ENCODE results near the gene GNAI3. TPM values are rescaled to one million over a fixed set of nuclear protein-coding genes. Genes with fewer than 3 reads are reported as not detected.

GNAI3 gene
- total and polyA plus RNA-seq, 10 of the 15 experiments (the other 5 are each of a cell fraction or from before 2014, with no cell fraction given) = 5.9 to 13.8 (median 8.0) TPM

- 1% methylated on average over 11 of the region's 13 CpGs for WGBS (ENCODE audit: insufficient coverage, insufficient replicate concordance, low lambda C conversion rate, missing lambda C conversion rate)
- in situ Hi-C loops (cut with MboI) = no loop called here
These were observed 86.6 kb downstream of the GNAI3 start for GRCh38 chr1:109634771-109635750.

DNA sequence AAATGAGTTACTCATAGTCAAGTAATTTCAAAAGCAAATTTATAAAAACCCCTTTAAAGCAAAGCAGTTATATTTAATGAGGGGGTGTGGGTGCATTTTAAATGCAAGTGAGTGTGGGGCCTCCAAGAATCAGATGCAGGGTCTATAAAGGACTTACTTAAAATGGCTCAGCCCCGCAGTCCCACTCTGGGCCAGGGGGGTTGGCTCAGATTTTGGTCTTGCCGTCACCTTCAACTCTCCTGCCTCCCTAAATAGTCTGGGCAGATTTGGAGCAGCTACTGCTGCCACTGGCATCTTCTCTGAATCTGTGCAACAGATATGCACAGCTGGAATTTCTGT lies 87.4 kb downstream of the GNAI3 start:
- Histone ChIP-seq H3K79me2 (ENCODE audit: control insufficient read depth, insufficient read depth, low read length) (no peaks in the 10 kb centered on the region), H3K27ac (ENCODE audit: control insufficient read depth, insufficient read depth) (no peak overlapping the region), H3K4me2 (ENCODE audit: control insufficient read depth, insufficient read depth) (no peak overlapping the region), H3K4me1 (ENCODE audit: control insufficient read depth, insufficient read depth, low read length) (peaks cover 14% of the 10 kb centered on the region), H3K27me3 (replicated peaks in 1 of 2; ENCODE audit: control insufficient read depth in 2 of 2, insufficient read depth in 2 of 2, low read length in 1 of 2) (no peaks in the 10 kb centered on the region), H4K20me1 (ENCODE audit: control insufficient read depth, insufficient read depth) (no peaks in the 10 kb centered on the region), H3K9me3 (replicated peaks; ENCODE audit: control insufficient read depth, insufficient read depth, low read length) (no peaks in the 10 kb centered on the region), H2AFZ (ENCODE audit: control insufficient read depth, low read depth, low read length) (no peak overlapping the region), H3K36me3 (ENCODE audit: control insufficient read depth in 2 of 2, insufficient read depth in 2 of 2, low read length in 1 of 2) (peaks cover 5 to 9% of the 10 kb centered on the region in 2 experiments; a peak in 3 of 4 replicates), H3K4me3 (no peak overlapping the region), H3K9ac (ENCODE audit: control insufficient read depth, insufficient read depth, low read length) (no peak overlapping the region)
- ChIA-PET CTCF (interaction anchor here (0.5 to 10.7 kb wide), 10 partner anchors 11 to 350 kb away, joined by 3 to 299 read pairs (median 4); partner anchors contain the start of genes AHCYL1 and GSTM4), RAD21 (ENCODE audit: unreplicated experiment) (interaction anchor here (0.9 to 7.3 kb wide), 7 partner anchors 14 to 348 kb away, joined by 3 to 106 read pairs (median 4); partner anchors contain the start of genes AHCYL1 and GSTM4), POLR2A (interaction anchor here (1.6 to 1.9 kb wide), 2 partner anchors 12 to 90 kb away, joined by 6 to 8 read pairs; no protein-coding TSS in a partner anchor), SMC1A (ENCODE audit: uncharacterized antibody, unreplicated experiment) (interaction anchor here (0.8 to 9.1 kb wide), 6 partner anchors 16 to 350 kb away, joined by 3 to 117 read pairs (median 40); partner anchors contain the start of gene AHCYL1)
- in situ Hi-C loops (cut with MboI) (no loop called here), intact Hi-C loops (cut with micrococcal nuclease; ENCODE audit: unreplicated experiment) (no loop called here)
- ATAC-seq (no peak), DNase-seq (ENCODE audit: low read depth, low spot score) (no peak), FAIRE-seq (no peak)
- 73% methylated on average over 2 of the region's 2 CpGs for WGBS (ENCODE audit: insufficient coverage, insufficient replicate concordance, low lambda C conversion rate, missing lambda C conversion rate)
- no TSS peak for BruUV-seq (replicated peaks)
- no peak for TF ChIP-seq ATF7 (IDR thresholded peaks at IDR 0.05; ENCODE audit: low read depth)
- no peak for TF ChIP-seq RBBP5 (conservative IDR thresholded peaks at IDR 0.05)
- no peak for TF ChIP-seq KLF5 (IDR thresholded peaks at IDR 0.05; ENCODE audit: partially characterized antibody)
- no peak for TF ChIP-seq NR2F1 (conservative IDR thresholded peaks at IDR 0.05)
- no peak for TF ChIP-seq CBX3 (IDR thresholded peaks at IDR 0.05; ENCODE audit: borderline replicate concordance, low read depth)
- TF ChIP-seq IRF4 (IDR thresholded peaks at IDR 0.05; ENCODE audit: low read depth, low read length) = no peak
- no peak for TF ChIP-seq IKZF2 (IDR thresholded peaks at IDR 0.05)

More at GRCh38 chr1:109634771-109635750, 86.6 kb downstream of the GNAI3 start:
- no peaks in the 10 kb centered on the region for H3K9me3 ChIP-seq (replicated peaks; ENCODE audit: control insufficient read depth, insufficient read depth, low read length)
- H3K79me2 ChIP-seq (ENCODE audit: control insufficient read depth, insufficient read depth, low read length) = no peaks in the 10 kb centered on the region
- peak overlapping the region; percentile 61 for H3K27ac ChIP-seq (ENCODE audit: control insufficient read depth, insufficient read depth)
- POLR2A ChIA-PET = interaction anchor here (1.6 to 1.9 kb wide), 2 partner anchors 11 to 89 kb away, joined by 6 to 8 read pairs; no protein-coding TSS in a partner anchor
- peaks cover 14% of the 10 kb centered on the region for H3K4me1 ChIP-seq (ENCODE audit: control insufficient read depth, insufficient read depth, low read length)
- peaks cover 8 to 12% of the 10 kb centered on the region in 2 experiments; a peak in 3 of 4 replicates for H3K36me3 ChIP-seq (ENCODE audit: control insufficient read depth in 2 of 2, insufficient read depth in 2 of 2, low read length in 1 of 2)
- H3K4me2 ChIP-seq (ENCODE audit: control insufficient read depth, insufficient read depth) = peak overlapping the region; percentile 84
- H4K20me1 ChIP-seq (ENCODE audit: control insufficient read depth, insufficient read depth) = no peaks in the 10 kb centered on the region
- H3K27me3 ChIP-seq (replicated peaks in 1 of 2; ENCODE audit: control insufficient read depth in 2 of 2, insufficient read depth in 2 of 2, low read length in 1 of 2) = no peaks in the 10 kb centered on the region
- CTCF ChIA-PET = interaction anchor here (0.6 to 10.7 kb wide), 13 partner anchors 19 to 350 kb away, joined by 3 to 299 read pairs (median 5); partner anchors contain the start of genes AHCYL1, GNAI3 and GSTM4
- RAD21 ChIA-PET (ENCODE audit: unreplicated experiment) = interaction anchor here (1.0 to 7.3 kb wide), 6 partner anchors 13 to 349 kb away, joined by 3 to 106 read pairs (median 4); partner anchors contain the start of genes AHCYL1 and GSTM4
- intact Hi-C loops (cut with micrococcal nuclease; ENCODE audit: unreplicated experiment) = no loop called here
- BruUV-seq (replicated peaks) = no TSS peak
- DNase-seq (ENCODE audit: low read depth, low spot score) (no peak), ATAC-seq (peak; percentile 65), FAIRE-seq (no peak)
- peak overlapping the region; percentile 37; the same call in 1 of the 2 replicates for H3K9ac ChIP-seq (ENCODE audit: control insufficient read depth, insufficient read depth, low read length)
- no peak overlapping the region for H3K4me3 ChIP-seq
- TF ChIP-seq RUNX3 (IDR thresholded peaks at IDR 0.05; ENCODE audit: low read length) (0 out of 2 replicates have a peak, but pooled peaks have one; percentile 17), MEF2A (IDR thresholded peaks at IDR 0.05; ENCODE audit: insufficient read depth, low read depth, low read length) (0 out of 2 replicates have a peak, but pooled peaks have one; percentile 32), BHLHE40 (IDR thresholded peaks at IDR 0.05; ENCODE audit: borderline replicate concordance in 1 of 2, low read depth in 2 of 2, low read length in 1 of 2) (0 out of 4 replicates have a peak, but pooled peaks of 1 of the 2 experiments have one; percentile 16), FOXK2 (IDR thresholded peaks at IDR 0.05) (no peak)
- SMC1A ChIA-PET (ENCODE audit: uncharacterized antibody, unreplicated experiment) = interaction anchor here (0.5 to 9.1 kb wide), 6 partner anchors 17 to 351 kb away, joined by 3 to 117 read pairs (median 40); partner anchors contain the start of gene AHCYL1
- peak overlapping the region; percentile 58 for H2AFZ ChIP-seq (ENCODE audit: control insufficient read depth, low read depth, low read length)
